Measurements from ENCODE around the gene SLC25A42.
"Not testable (repeated sequence)": the region's sequence is repeated elsewhere in the genome, so short reads cannot be mapped to it uniquely, and the experiment has no call there.

The SLC25A42 gene, protein sequence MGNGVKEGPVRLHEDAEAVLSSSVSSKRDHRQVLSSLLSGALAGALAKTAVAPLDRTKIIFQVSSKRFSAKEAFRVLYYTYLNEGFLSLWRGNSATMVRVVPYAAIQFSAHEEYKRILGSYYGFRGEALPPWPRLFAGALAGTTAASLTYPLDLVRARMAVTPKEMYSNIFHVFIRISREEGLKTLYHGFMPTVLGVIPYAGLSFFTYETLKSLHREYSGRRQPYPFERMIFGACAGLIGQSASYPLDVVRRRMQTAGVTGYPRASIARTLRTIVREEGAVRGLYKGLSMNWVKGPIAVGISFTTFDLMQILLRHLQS

DNA sequence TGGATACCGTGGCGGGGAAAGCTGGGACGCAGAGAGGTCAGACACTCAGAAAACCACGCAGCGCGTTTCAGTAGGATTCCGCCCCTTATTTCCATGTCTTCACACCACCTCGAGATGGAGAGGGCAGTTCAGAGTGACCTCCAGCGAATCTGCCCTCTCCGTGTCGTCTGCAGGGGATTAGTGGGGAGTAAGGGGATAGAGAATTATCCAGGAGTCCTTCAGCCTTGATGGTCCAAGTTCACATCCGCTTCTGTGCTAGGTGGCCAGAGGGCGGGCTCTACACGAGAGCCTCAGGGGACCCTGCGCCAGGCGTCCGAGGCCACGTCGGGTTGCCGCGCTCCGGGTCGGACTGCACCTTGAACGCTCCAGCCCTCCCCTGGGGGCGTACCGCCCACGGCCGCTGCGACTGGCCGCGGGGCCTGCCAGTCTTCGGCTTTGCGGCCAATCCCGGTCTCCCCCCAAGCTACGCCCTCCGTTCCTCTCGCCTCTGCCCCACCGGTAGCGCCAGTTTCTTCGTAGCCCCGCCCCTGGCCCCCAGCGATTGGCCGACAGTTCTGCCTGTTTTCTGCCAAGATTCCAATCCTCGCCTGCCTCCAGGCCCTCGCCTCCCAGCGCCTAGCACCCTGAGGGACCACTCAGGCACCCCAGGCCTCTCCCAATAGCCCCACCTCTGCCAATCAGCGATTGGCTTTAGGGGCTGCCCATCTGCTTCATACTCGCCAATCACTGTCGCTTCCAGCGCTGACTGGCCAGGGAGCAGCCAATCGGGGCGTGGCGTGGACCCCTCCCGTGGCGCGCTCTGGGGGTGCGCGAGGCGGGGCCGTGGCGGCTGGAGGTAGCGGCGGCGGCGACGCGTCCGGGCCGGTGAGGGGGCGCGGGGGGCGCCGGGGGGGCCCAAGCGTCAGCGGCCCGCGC, at the start of gene SLC25A42:
Gene SLC25A42, plus strand, starts transcription at position 812 of the 915 bp plus-strand sequence. CDS start 32,131 bp downstream, outside the sequence.
- DNase-seq (ENCODE audit: low spot score), result peak; percentile 100

DNA sequence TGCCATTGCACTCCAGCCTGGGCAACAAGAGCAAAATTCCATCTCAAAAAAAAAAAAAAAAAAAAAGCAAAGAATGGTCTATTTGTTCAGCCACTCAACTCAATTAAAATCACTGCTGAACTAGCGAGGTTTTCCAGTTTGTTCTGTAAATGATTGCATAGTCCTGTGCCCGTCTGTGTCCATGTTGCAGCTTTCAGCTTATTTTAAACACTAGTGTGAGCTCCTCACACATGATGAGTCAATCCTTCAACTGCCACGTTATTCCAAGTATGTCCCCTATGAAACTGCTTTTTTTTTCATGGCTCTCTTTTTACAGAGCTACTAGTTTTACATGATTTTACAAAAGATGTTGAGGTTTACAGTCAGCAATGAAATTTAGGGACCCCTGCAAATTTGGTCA, 42.7 kb upstream of the SLC25A42 start:
- DNase-seq (ENCODE audit: low spot score), result no peak

DNA sequence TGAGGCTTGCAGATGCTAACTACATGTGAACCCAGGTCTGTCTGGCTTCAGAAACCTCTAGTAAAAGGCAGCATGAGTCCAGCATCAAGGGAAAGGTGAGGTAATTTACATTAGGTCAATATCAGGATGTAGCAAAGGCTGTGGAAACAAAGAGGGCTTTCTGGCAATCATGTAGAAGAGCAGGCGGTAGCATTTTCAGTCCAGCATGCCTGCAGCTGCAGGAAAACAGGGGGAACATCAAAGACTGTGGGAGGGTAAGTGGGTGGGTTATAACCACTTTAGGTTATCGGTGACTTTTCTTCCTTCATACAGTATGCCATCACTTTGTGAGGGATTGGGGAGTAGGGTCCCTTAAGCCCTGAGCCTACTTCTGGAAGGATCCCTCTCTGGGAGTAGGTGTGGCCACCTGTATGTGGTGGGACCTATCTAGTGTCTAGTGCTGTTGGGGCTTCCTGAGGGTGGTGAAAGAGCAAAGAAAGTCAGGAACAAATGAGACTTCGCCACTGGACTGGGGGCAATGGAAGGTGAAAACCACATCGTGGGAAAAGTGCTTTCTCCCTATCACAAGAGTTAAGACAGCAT, 41.3 kb upstream of the SLC25A42 start:
- no peak for DNase-seq (ENCODE audit: low spot score)

DNA sequence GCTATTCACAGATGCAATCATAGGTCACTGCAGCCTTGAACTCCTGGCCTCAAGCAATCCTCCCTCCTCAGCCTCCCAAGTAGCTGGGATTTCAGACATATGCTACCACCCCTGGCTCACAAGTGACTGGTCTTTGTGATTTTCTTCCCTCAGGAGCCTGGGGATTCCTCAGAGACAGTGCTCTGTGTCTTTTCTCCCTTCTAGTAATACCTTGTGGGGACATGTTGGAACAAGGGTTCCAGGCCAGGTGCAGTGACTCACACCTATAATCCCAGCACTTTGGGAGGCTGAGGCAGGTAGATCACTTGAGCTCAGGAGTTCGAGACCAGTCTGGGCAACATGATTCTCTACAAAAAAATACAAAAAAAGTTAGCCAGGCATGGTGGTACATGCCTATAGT, 40.4 kb upstream of the SLC25A42 start:
- not testable (repeated sequence) for DNase-seq (ENCODE audit: low spot score)

DNA sequence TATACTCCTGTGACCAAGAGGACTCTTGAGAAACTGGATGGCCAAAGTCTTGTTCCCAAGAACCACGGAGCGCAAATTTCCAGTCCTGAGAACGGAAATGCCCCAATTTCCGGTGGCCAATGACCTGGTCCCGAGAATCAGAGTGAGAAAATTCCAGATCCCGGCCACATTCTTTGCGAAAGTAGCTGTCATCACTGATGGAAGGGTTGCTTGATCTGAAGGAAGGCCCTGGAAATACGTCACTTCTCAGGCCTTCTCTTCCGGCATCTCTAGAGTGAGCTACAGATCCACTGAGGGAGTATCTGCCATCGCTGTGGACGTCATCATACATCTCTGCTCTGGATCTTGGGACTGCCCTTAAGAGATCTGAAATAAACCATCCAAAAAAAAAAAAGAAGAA, 37.9 kb upstream of the SLC25A42 start:
- no peak for DNase-seq (ENCODE audit: low spot score)

DNA sequence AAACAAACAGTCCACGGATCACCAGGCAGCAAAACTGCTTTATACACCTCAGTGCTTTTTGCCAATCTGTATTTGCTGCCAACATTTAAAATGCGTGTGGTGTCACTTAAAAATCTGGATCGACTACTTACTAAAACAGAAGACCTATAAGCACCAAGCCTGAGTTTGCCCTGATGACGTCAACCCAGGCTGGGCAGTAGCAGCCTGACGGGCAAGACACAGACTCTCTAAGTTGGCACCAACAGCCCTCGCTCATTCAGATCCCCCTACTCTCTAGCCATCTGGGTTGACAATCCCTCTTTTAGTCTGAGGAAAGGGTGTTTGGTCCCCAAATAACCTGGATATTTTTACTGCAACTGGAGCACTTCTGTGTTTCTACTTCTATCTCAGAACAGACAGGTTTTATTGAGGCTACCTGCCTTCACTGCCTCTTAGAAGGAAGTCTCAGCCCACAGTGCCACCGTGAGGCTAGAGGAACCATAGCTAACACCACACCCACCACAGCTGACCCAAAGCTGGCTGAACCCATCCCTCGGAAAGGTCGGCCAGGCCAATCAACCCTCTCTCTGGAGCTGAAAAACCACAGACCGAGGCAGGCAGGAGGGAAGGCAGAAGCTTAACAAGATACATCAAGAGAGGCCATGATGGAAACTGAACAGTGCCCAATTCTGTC, 37.4 kb upstream of the SLC25A42 start:
- DNase-seq (ENCODE audit: low spot score), result no peak

DNA sequence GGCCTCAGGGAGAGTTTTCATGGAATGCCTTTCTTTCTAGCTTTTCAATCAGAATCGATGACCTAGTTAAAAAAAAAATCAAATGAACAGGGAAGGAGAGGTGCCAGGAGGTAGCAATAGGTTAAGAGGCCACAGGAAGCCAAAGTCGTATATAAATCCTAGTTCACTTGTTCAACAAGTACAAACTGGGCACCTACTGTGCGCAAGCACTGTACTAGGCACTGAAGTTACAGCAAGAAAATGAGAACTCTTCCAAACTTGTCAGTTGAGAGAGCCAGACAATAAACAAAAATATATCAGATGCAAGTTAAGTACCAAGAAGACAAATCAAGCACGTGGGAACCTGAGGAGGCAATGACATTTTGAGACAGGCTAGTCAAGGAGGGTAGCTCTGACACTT, 36.6 kb upstream of the SLC25A42 start:
- DNase-seq (ENCODE audit: low spot score), result no peak

DNA sequence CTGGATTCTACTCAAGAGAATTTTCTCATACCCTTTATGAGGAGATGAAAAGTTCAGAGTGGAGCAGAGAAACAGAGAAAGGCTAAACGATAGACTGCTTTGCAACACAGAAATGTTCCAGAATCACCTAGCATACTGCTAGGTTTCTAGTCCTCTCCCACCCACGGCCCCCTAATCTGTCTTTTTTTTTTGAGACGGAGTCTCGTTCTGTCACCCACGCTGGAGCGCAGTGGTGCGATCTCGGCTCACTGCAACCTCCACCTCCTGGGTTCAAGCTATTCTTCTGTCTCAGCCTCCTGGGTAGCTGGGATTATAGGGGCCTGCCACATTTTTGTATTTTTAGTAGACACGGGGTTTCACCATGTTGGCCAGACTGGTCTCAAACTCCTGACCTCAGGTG, 35.3 kb upstream of the SLC25A42 start:
- DNase-seq (ENCODE audit: low spot score), result no peak

DNA sequence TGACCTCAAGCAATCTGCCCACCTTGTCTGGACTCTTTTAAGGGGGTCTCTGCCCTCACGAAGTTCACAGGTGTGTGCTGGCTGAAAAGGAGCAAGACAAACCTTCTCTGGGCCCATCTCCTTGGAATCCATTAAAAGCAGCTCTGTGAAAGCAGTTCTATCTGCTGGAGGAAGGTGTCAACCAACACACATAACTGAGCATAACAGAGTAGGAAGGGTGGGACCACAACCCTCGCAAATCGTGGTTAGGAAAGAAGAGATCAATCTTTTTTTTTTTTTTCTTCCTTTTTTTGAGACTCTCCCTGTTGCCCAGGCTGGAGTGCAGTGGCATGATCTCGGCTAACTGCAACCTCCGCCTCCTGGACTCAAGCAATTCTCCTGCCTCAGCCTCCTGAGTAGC, 31.9 kb upstream of the SLC25A42 start:
- no peak for DNase-seq (ENCODE audit: low spot score)

DNA sequence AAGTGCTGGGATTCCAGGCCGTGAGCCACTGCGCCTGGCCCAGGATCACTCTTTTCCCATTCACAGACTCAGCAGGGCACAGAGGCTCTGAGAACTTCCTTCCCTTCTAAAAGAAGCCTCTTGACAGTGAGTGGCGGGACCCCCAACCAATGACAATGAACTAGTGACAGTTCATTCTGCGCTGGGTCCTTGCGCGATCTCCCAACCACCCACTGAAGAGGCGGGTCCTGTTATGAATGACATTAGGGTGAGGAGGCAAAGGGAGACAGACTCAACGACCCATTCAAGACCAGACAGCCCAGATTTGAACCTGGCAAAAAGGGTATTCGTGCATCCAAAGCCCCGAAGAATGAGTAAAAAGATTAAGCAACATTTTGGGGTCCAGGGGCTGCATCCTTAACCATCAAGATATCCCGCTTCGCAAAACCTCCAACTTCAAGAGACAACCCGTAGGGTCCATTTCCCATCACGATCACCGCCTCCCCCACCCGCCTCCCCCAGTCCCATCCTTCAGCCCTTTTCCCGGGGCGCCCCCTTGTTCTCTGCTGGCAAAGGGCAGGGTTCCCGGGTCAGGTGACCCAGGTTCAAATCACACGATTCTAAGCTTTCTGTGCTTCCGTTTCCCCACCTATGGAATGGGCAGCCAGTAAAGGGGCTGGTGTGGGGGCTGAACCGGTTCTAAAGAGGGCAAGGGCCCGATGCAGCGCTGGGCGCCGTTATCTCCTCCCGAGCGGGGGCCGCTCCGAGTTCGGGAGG, 31.2 kb upstream of the SLC25A42 start:
- peak; percentile 64 for DNase-seq (ENCODE audit: low spot score)

DNA sequence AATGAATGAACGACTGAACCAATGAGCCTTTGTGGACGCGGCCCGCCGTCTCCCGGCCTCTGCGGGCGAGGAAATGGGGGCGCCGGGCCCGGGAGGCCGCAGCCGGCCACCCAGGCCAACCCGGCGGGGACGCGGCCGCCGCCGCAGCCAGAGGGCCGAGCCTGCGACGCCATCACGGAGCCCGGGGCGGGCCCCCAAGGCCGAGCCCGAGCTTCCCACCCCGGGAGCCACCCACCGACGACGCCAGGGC, 30.7 kb upstream of the SLC25A42 start:
- DNase-seq (ENCODE audit: low spot score), result no peak

DNA sequence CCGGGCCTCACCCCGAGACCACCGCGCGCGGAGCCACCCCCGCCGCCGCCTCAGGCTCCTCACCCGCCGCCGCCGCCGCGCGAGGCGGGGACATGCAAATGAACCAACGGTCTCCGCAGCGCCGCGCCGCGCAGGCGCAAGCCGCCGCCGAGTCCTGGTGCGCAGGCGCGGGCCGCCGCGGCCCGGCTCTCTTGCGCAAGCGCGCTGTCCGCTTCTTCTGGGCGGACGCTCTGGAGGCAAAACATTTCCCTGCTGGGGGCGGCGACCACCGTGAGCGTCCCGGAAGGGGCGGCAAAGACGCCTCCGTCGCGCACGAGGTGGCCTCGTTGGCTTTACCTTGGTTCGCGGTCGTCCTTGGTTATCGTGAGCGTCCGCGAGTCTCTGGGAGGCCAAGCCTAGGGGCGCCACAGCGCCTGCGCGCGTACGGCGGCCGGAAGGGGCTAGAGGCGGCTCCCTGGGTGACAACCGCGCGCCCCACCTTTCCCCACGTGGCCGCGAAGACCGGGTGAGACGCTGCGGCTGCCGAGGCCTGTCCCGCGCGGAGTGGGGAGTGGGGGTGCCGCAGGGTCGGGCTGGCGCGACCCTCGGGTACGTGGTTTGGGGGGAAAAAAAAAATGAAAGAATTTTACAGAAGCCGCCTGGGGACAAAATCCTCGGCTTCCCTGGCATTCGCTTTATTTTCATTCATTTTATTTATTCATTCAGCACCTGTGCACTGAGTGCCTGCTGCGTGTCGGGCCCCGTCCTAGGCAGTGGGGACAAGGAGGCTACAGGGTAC, 30.2 kb upstream of the SLC25A42 start, which contains the start of the genes ARMC6 and SUGP2:
Gene ARMC6, plus strand, starts transcription at position 178 of the 778 bp plus-strand sequence. CDS start 607 bp downstream, outside the sequence.
Gene SUGP2, minus strand, starts transcription at position 92 of the 778 bp plus-strand sequence. CDS start 2,446 bp downstream, outside the sequence.
- peak; percentile 89 for DNase-seq (ENCODE audit: low spot score)

DNA sequence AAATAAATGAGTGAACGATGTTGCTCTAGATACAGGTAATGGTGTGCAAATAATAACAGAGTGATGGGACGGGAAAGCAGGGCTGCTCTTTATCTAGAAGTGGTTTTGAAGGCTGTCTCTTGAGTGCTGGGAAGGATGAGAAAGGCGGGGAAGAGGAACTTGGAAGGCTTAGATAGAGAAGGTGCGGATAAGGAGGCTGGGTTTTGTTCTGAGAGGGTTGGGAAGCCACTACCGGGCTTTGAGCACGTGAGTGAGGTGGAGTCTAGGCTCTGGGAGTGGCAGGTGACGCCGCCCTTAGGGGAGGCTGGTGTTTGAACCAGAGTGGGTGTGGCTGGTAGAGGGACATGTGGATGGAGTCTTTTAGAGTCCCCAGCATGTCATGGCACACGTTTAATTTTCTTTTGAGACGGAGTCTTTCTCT, 29.6 kb upstream of the SLC25A42 start:
- DNase-seq (ENCODE audit: low spot score), result peak; percentile 68

DNA sequence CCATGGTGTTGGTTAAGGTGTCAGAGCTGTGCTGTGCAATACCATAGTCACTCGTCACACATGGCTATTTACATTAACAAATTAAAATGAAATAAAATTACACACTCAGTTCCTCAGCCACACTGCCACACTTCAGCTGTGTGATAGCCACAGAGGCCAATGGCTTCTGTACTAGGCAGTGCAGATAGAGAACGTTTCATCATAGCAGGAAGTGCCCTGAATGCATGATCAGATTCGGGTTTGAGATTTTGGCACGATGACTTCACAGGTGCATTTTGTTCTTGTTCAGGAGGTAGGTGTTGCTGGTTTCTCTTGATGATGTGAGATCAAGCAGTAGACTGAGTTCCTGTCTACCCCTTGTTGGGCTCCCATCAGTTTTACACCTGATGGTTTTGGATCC, 23.9 kb upstream of the SLC25A42 start:
- peak; percentile 30 for DNase-seq (ENCODE audit: low spot score)

DNA sequence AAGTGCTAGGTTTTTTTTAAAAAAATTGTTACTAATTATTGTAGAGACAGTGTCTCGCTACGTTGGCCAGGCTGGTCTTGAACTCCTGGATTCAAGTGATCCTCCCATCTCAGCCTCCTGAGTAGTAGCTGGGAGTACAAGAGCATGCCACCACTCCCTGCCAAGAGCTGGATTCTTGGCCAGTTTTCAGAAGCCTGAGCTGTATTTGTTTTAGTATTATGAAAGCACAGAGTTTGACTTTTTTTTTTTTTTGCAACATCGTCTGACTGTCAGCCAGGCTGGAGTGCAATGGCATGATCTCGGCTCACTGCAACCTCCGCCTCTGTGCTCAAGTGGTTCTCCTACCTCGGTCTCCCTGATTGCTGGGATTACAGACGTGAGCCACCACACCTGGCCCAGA, 23.4 kb upstream of the SLC25A42 start:
- no peak for DNase-seq (ENCODE audit: low spot score)

DNA sequence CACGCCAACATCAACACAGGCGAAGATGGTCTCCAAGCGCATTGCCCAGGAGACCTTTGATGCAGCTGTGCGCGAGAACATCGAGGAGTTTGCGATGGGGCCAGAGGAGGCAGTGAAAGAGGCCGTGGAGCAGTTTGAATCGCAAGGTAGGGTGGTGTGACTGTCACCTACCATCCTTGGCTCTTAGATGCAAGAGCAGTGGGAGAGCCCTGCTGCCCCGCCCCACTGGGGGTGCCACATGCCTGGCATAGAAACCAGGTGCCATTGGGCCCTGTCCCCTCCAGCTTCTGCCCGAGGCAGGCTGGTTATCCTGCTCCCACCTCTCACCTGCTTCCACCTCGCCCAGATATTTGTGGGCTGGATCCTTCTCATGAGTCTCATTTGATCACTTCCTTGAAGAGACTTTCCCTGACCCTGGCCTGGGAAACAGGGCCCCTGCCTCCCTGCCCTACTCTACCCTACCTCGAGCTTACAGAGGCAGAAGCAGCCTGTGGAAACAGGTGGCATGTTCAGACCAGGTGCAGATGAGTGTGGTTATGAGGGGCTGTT, 21.0 kb upstream of the SLC25A42 start:
- DNase-seq (ENCODE audit: low spot score), result no peak

DNA sequence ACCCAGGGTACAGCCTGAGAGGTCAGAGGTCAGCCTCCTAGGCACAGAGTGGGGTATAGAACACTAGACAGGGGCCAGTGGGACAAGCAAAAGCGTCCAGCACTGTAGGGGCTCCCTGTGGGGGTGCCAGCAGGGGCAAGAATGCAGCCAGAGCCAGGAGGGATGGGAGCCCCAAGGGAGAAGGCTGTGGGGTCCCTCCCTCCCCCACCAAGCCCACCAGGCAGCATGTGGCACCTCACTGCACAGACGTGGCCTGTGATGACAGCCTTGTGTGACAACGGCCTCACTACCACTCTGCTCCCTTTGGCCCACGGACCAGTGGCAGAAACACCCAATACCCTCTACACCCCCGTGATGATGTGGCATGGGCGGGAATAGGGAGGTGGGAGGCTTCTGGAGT, 20.3 kb upstream of the SLC25A42 start:
- DNase-seq (ENCODE audit: low spot score), result no peak

DNA sequence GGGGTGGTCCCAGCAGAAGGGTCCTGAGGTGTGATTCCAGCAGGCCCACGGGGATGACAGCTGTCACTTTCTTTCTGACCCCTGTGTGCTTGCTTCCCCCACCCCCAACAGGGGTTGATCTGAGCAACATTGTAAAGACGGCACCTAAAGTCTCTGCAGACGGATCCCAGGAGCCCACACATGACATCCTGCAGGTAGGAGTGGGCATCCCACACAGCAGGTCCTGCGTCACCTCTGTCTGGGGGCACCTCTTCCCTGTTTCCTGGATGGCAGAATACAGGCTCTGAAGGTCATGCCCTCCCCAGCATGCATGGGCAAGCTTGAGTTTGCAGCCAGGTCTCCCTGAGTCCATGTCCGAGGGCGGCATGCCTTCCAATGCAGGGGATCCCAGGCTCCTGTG, 19.9 kb upstream of the SLC25A42 start:
- no peak for DNase-seq (ENCODE audit: low spot score)

DNA sequence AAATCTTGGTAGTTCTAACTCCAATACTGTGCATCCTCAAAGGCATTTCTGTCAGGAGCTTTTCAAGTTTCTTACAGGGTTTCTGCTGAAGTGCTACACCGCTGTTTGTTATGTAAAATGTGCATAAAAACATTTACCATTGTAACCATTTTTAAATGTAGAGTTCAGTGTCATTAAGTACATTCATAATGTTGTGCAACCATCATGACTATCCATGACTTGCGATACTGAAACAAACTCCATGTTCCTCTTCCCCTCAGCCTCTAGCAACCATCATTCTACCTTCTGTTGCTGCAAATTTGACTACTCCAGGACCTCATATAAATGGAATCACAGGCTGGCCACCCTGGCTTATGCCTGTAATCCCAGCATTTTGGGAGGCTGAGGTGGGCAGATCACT, 14.4 kb upstream of the SLC25A42 start:
- DNase-seq (ENCODE audit: low spot score), result no peak

DNA sequence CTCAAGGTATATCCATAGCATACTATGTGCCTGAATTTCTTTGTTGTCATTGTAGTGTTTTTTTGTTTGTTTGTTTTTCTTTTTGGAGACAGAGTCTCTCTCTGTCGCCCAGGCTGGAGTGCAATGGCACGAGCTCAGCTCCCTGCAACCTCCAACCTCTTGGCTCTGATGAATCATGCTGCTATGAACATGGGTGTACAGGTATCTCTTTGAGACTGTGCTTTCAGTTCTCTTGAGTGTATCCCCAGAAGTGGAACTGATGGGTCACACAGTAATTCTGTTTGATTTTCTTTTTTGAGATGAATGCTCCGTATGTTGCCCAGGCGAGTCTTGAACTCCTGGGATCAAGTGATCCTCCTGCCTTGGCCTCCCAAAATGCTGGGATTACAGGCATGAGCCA, 13.7 kb upstream of the SLC25A42 start:
- no peak for DNase-seq (ENCODE audit: low spot score)
